Caki2 (cell line): ENCODE data around the gene PSMC5. TPM values are rescaled to one million over a fixed set of nuclear protein-coding genes. Genes with fewer than 3 reads are reported as not detected.
"Not testable (repeated sequence)": the region's sequence is repeated elsewhere in the genome, so short reads cannot be mapped to it uniquely, and the experiment has no call there.

Source experiments
- DNase-seq: peaks from one replicate; pipeline ENCODE4 v3.0.0-alpha.2; 2015; ENCODE audit warnings: low read depth
- in situ Hi-C: cut with HindIII; loops from 2 replicates; pipeline ENCODE4 v1.10.0; 2016; ENCODE audit warnings: low sequenced_read_pairs, low pct_unique_long_range_greater_than_20kb, mixed read lengths
- total RNA-seq: library from RNA; depleted of rRNA; stranded (reverse); fragments of >200 nt; shearing (Covaris generic); gene quantifications from 2 replicates; pipeline ENCODE4 v1.2.3, GENCODE V29; 2014; ENCODE audit warnings: low replicate concordance; rRNA removed

The PSMC5 gene
- 108 and 120 TPM in 2 replicates for total RNA-seq

DNA sequence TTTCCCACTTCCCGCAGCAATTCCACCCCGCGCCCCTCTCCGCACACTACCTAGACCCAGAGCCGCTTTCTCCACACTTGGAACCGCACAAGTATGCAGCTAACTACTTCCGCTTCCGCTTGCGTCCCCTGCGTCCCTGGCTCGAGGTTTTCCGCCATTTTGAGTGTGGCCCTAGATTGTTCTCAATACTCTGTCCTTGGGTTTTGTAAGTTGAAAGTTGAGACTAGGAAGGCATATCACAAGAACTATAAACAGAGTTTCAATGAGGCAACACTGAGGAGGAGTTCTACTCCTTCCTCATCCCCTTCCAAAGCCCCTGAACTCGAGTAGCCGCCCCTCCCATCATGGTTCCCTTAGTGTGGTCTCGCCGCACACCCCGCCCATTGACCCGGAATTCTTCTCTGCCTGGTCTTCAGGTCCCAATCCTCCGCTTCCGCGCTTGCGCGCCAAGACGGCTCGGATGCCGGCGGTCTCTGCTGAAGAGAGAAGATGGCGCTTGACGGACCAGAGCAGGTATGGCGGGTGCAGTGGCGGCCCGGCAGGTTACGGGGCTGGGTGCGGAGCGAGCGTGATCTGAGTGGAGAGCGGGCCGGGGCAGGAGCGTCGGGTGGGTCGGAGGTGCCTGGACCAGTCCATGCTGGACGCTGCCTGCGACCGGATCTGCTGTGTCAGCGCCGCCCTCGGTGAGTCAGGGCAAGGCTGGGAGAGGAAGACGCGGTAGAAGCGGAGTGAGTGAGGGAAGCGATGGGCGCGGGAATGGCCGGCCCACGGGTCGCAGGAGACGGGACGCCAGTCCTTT lies at the start of gene PSMC5, which contains the start of gene FTSJ3:
TSS of gene PSMC5 (plus strand) at position 430 of the 799 bp plus-strand sequence. CDS start at position 490, 60 bp downstream.
TSS of gene FTSJ3 (minus strand) at position 662 of the 799 bp plus-strand sequence. CDS start 761 bp downstream, outside the sequence.
- DNase-seq, result peak; percentile 97
- in situ Hi-C loops, result no loop called here

DNA sequence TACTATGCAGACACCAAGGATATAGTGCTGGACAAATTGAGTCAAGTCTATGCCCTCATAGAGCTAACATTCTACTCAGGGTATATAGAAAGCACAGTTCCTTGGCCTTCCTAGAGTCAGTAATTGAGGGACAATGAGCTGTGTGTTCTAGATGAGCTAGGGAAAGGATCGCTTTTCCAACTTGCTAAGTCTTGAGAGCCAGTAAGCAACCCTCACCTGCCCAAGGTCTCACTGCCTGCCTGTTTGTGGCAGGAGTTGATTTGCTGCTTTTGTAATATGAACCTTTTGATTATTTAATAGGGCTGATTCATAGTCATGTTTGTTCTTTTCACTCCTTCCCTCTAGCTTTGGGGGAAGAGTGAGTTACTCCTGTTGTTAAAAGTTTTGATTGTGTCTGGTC lies 46.7 kb upstream of the PSMC5 start:
- peak; percentile 29 for DNase-seq
- in situ Hi-C loops, result loop anchor here (5.0 kb wide), 1 partner anchor 37 kb away; no protein-coding TSS in a partner anchor

DNA sequence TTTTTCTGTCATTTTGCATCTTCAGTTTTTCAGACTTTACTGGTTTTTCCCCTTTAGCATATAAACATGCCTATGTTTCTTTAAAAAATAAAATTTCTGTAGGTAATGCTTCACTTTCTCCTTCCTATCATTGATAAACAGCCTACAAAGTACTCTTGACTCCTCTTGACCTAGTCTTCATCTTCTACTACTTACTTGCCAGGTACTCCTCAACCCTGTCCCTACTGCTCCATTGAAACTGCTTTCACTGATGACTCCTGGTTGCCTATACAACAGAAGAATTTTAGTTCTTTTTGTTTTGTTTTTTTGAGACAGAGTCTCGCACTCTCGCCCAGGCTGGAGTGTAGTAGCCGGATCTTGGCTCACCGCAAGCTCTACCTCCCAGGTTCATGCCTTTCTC lies 46.3 kb upstream of the PSMC5 start:
- no peak for DNase-seq
- in situ Hi-C loops, result loop anchor here (5.0 kb wide), 1 partner anchor 36 kb away; no protein-coding TSS in a partner anchor

DNA sequence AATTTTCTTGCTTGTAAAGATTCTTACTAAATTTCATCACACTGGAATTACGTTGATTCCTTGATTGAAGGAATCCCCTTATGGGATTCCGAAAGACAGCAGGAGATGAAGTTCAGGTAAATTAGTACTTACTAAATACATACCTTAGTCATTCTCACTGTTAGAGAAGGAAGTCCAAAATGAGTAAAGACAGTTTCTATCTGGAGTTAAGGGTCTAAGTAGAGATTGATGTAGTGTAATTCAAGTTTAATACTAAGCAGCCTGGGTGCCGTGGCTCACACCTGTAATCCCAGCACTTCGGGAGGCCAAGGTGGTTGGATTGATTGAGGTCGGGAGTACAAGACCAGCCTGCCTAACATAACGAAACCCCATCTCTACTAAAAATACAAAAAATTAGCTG lies 43.7 kb upstream of the PSMC5 start:
- DNase-seq, result no peak
- in situ Hi-C loops, result loop anchor here (5.0 kb wide), 1 partner anchor 34 kb away; no protein-coding TSS in a partner anchor

DNA sequence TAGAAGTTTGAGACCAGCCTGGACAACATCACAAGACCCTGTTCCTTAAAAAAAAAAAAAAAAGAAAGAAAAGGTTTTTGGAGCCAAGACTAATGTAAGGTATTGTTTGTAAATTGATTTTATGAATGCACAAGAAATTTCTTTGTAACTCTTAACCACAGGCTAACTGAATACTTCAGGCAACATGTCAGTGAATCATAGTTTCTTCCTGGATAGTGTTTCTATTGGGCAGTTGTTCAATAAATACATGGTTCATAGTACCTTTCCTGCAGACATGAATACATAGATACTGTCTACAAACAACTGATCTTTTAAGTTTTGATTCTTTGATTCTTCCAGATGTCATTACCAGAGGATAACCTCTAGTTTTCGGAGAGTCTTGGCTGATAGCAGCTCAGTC lies 41.7 kb upstream of the PSMC5 start:
- no peak for DNase-seq
- in situ Hi-C loops, result no loop called here

DNA sequence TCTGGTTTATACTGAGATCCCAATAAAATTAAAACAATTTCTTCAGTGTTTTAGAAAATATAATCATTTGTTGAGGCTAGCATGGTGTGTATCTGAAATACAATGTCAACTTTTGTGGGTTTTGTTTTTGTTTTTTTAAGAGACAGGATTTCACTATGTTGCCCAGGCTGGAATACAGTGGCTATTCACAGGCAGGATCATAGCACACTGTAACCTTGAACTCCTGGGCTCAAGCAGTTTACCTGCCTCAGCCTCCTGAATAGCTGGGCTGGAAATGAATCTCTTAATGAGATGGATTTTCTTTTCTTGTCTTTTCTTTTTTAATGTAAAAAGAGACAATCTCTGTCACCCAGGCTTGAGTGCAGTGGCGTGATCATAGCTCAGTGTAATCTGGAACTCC lies 41.1 kb upstream of the PSMC5 start:
- in situ Hi-C loops, result no loop called here
- no peak for DNase-seq

DNA sequence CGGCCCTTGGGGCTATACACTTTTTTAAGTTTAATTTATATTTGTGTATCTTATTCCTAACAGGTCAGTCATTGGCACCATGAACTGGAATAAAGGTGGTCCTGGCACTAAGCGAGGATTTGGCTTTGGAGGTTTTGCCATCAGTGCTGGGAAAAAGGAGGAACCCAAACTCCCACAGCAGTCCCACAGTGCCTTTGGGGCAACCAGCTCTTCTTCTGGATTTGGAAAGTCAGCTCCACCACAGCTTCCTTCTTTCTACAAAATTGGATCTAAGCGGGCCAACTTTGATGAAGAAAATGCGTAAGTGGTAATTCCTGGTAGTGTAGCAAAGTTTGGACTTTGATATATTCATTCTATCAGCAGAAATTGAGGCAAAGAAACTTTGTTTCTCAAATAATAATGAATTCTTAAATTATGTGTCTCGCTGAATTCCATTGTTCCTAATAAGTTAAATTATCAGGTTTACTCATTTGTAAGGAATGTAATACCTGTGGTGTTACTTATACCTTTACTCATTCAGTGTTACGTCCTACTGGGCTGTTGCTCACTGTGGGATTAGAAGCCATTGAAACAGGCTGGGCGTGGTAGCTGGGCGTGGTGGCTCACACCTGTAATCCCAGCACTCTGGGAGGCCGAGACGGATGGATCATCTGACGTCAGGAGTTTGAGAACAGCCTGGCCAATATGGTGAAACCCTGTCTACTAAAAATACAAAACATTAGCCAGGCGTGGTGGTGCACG lies 40.1 kb upstream of the PSMC5 start:
- DNase-seq, result no peak
- in situ Hi-C loops, result no loop called here

DNA sequence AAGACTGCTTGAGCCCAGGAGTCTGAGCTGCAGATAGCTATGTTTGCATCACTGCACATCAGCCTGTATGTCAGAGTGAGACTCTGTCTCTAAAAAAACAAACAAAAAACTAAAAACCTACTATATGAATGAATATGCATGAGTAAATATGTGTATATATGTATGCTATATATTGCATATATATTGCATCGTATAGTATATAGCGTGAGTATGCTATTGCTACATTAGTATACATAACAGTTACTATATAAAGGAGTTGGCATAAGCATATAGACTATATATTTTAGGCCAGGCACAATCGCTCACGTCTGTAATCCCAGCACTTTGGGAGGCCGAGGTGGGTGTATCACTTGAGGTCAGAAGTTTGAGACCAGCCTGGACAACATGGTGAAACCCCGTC lies 37.2 kb upstream of the PSMC5 start:
- in situ Hi-C loops, result no loop called here
- DNase-seq, result no peak

DNA sequence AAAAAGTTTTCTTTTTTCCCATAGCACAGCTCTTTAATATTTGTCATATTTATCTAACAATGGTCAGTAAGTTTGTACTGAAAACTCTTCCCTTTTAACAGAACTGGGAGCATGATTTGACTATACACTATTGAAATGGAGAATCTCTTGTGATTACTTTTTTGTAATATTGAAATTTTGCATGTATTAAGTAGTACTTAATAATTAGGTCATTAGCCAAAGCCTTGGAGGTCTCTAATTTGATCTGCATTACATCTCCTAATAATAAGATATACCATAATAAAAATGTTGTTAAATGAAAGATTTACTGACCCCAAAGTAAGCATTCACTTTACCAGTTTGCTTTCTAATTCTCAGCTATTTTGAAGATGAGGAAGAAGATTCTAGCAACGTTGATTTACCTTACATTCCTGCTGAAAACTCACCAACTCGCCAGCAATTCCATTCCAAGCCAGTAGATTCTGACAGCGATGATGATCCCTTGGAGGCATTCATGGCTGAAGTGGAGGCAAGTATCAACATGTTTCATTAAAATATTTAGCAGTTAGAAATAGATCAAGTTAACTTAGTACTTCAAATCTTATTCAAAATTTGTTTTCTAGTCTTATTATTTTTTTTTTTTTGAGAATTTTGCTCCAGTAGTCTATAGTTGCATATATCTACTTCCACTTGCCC lies 35.0 kb upstream of the PSMC5 start:
- in situ Hi-C loops, result no loop called here

DNA sequence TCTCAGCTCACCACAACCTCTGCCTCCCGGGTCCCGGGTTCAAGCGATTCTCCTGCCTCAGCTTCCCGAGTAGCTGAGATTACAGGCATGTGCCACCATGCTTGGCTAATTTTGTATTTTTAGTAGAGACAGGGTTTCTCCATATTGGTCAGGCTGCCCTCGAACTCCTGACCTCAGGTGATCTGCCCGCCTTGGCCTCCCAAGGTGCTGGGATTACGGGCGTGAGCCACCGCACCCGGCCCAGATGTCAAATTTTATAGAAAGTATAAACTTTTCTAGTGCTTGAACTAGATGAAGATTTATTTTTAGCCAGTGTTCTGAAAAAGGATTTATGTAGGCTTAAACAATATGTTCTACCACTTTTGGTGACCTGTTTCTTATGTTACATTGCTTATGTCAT lies 30.9 kb upstream of the PSMC5 start:
- in situ Hi-C loops, DNase-seq: not testable (repeated sequence)

More for the DNA sequence above, 35.0 kb upstream of the PSMC5 start:
- DNase-seq, result no peak

DNA sequence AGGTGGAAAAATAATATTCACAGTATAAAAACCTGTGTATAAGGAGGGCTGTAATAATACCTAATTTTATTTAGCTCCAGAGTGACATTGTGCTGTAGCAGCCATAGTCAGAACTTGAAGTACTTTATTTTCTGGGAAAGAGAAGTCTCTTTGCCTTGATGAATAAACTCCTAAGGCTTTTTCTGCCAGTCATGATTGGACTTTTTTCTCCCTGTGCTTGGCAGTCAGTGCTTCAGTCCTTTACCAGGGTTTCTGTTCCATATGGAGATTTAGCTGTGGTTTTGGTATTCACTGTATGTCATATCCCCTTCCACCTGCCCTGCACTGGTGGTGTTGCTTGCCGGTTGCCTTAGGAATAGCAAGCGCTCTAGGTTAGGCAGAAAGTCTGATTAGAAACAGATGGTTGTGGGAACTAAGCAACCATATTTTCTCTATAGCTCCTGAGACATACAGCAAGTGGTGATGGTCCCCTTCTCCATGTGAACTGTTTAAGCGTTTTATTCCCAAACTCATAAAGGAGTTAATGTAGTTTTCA lies 28.6 kb upstream of the PSMC5 start:
- in situ Hi-C loops, result no loop called here
- DNase-seq, result no peak

DNA sequence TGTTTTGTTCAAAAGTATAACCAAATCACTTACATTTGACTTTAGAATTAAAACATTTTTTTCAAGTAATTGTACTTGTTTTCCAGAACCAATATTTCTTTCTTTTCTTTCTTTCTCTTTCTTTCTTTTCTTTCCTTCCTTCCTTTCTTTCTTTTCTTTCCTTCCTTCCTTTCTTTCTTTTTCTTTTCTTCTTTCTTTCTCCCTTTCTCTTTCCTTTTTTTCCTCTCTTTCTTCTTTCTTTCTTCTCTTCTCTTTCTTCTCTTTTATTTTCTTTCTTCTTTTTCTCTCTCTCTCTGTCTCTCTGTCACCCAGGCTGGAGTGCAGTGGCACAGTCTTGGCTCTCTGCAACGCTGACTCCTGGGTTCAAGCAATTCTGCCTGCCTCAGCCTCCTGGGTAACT lies 26.4 kb upstream of the PSMC5 start:
- in situ Hi-C loops, result no loop called here
- DNase-seq, result no peak

DNA sequence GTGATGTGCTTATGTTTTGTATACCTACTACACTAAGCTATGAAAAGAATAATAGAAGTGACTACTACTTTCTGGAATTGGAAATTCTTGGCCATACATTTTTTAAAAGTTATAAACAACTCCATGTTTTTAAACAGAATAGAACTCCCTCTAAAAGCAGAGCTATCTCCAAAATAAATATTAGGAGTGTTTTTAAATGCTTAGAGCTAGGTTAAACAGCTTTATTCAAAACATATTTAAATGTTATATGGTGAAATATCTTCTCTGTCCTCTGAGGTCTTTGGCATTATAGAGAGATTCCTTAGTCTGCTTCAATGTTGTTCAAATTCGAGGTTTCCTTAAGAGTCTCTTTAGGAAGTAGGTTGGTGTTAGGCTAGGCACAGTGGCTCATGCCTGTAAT lies 22.9 kb upstream of the PSMC5 start:
- no peak for DNase-seq
- in situ Hi-C loops, result no loop called here

DNA sequence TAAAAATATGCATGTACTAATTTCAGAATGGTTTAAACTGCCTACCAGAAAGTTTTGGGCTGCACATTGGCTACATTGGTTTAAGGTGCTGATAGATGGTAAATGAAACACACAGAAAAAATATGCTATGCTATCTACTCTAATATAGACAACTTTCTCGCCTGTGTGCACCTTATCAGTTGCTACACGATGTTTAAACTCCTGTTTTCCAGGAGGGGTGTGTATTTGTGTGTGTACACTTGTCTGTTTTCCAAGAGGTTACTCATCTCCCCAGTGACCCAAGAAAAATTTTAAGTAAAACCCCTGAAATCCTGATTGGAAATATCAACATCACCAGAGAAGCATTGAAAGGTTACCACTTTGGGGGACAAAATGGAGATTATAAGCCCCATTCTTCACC lies 21.6 kb upstream of the PSMC5 start:
- no peak for DNase-seq
- in situ Hi-C loops, result no loop called here

DNA sequence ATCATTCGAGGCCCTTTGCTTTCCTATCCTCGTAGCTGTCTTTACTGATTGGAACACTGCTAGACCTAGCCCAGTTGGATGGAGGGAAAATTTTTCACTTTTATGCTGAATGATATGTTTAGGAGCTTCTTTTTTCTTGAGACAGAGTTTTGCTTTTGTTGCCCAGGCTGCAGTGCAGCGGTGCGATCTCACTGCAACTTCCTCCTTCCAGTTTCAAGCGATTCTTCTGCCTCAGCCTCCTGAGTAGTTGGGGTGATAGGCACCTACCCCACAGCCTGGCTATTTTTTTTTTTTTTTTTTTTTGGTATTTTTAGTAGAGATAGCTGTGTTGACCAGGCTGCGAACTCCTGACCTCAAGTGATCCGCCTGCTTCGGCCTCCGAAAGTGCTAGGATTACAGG lies 17.3 kb upstream of the PSMC5 start:
- in situ Hi-C loops, result no loop called here

DNA sequence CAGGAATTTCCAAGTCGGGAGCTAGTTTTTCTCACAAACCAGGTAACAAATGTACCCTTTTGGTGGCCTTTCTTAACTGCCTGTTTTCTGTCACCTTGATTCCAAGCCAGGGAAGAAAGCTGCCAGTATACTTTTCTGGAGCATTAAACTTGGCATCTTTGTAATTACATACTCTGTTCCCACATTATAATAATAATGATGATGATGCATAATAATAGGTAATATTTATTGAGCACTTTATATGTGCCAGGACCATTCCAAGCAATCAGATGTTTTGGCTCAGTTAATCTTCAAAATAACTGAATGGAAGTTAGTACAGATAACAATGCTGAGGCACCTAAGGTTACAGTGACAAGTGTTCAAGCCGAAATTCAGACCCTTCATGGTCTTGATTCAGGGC lies 11.1 kb upstream of the PSMC5 start:
- in situ Hi-C loops, result loop anchor here (5.0 kb wide), 1 partner anchor 34 kb away; no protein-coding TSS in a partner anchor
- no peak for DNase-seq

More for the DNA sequence above, 17.3 kb upstream of the PSMC5 start:
- DNase-seq, result no peak

DNA sequence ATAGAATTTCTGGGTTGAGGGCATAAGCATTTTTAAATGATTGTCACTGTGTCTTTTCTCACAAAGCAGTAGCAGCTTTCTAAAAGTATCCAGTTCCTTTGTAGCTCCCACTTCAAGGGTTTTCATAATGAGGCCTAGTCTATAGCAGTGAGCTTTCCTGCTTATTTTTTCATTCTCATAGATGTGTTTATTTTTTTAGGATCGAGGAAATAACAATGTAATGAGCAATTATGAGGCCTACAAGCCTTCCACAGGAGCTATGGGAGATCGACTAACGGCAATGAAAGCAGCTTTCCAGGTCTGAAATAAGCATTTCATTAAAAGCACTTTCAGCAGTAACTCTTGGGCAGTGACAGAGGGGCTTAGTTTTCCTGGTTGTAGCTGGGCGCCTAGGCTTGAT lies 10.6 kb upstream of the PSMC5 start:
- no peak for DNase-seq
- in situ Hi-C loops, result loop anchor here (5.0 kb wide), 1 partner anchor 34 kb away; no protein-coding TSS in a partner anchor

DNA sequence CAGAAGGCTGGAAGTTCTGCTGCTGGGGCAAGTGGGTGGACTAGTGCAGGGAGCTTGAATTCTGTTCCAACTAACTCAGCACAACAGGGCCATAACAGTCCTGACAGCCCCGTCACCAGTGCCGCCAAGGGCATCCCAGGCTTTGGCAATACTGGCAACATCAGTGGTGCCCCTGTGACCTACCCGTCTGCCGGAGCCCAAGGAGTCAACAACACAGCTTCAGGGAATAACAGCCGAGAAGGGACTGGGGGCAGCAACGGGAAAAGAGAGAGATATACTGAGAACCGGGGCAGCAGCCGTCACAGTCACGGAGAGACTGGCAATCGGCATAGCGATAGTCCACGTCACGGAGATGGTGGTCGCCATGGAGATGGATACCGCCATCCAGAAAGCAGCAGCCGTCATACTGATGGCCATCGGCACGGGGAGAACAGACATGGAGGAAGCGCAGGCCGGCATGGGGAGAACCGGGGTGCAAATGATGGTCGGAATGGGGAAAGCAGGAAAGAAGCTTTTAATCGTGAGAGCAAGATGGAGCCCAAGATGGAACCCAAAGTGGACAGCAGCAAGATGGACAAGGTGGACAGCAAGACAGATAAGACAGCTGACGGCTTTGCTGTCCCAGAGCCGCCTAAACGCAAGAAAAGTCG lies 9.4 kb upstream of the PSMC5 start:
- DNase-seq, result no peak
- in situ Hi-C loops, result loop anchor here (5.0 kb wide), 1 partner anchor 36 kb away; no protein-coding TSS in a partner anchor
